NCI-H774 (cell line): Measurements from ENCODE around the gene ZNF354C.
"Not testable (repeated sequence)": the region's sequence is repeated elsewhere in the genome, so short reads cannot be mapped to it uniquely, and the experiment has no call there.

ENCODE experiments used
- DNase-seq: peaks from one replicate; lab custom pipeline; 2025; lab: John Stamatoyannopoulos, UW

ZNF354C gene

GRCh38 chr5:179060116-179061008 is at the start of gene ZNF354C:
ZNF354C (plus strand) TSS chr5:179060373; CDS start chr5:179062069, 1,696 bp downstream.
- peak; percentile 73 for DNase-seq

- DNase-seq = peak; percentile 79
Observed at GRCh38 chr5:179023528-179024189, 36.5 kb upstream of the ZNF354C start, which contains the start of gene ZNF879. ZNF879 (plus strand) TSS chr5:179023804; CDS start chr5:179025005, 1,201 bp downstream.

- DNase-seq = no peak
Observed at GRCh38 chr5:179033004-179033580, 27.1 kb upstream of the ZNF354C start.

GRCh38 chr5:179044765-179045164 is 15.4 kb upstream of the ZNF354C start:
- no peak for DNase-seq

- no peak for DNase-seq
Observed at GRCh38 chr5:179051784-179052183, 8.4 kb upstream of the ZNF354C start.

GRCh38 chr5:179054036-179054785 is 6.0 kb upstream of the ZNF354C start:
- DNase-seq = no peak

GRCh38 chr5:179054876-179055275 is 5.3 kb upstream of the ZNF354C start:
- no peak for DNase-seq

GRCh38 chr5:179055436-179055835 is 4.7 kb upstream of the ZNF354C start:
- no peak for DNase-seq

GRCh38 chr5:179055841-179056240 is 4.3 kb upstream of the ZNF354C start:
- no peak for DNase-seq

- no peak for DNase-seq
Observed at GRCh38 chr5:179061025-179061424, 852 bp downstream of the ZNF354C start.

GRCh38 chr5:179065703-179066102 is 5.5 kb downstream of the ZNF354C start:
- DNase-seq = no peak

GRCh38 chr5:179079165-179079987 is 19.2 kb downstream of the ZNF354C start:
- DNase-seq = no peak

- no peak for DNase-seq
Observed at GRCh38 chr5:179080724-179081123, 20.6 kb downstream of the ZNF354C start.

GRCh38 chr5:179089502-179089901 is 29.3 kb downstream of the ZNF354C start:
- no peak for DNase-seq

GRCh38 chr5:179101282-179101681 is 41.1 kb downstream of the ZNF354C start:
- DNase-seq = not testable (repeated sequence)

- no peak for DNase-seq
Observed at GRCh38 chr5:179110528-179110927, 50.4 kb downstream of the ZNF354C start.

- no peak for DNase-seq
Observed at GRCh38 chr5:179111267-179112207, 51.4 kb downstream of the ZNF354C start.

GRCh38 chr5:179112469-179113142 is 52.4 kb downstream of the ZNF354C start:
- no peak for DNase-seq

- no peak for DNase-seq
Observed at GRCh38 chr5:179113143-179113530, 53.0 kb downstream of the ZNF354C start.
